ENCODE measurements around the gene CD22. TPM values are rescaled to one million over a fixed set of nuclear protein-coding genes. Genes with fewer than 3 reads are reported as not detected.

The CD22 gene
- total RNA-seq, 2 donors from 2014 or later, result 39.1 to 44.5 TPM

- Mint-ChIP-seq H3K9me3 (no peaks in the 10 kb centered on the region), H3K4me3 (no peak overlapping the region), H3K36me3 (ENCODE audit: insufficient read depth in 2 of 2) (no peaks in the 10 kb centered on the region), H3K27ac (no peak overlapping the region), H3K4me1 (ENCODE audit: low read depth) (no peaks in the 10 kb centered on the region), H3K27me3 (ENCODE audit: low read depth) (no peaks in the 10 kb centered on the region)
- ATAC-seq (replicated peaks in 1 of 2) (no peak), DNase-seq (no peak)
These were observed 29.3 kb upstream of the CD22 start for GRCh38 chr19:35299523-35300338.

- H3K27me3 Mint-ChIP-seq (ENCODE audit: low read depth), result no peaks in the 10 kb centered on the region
- no peaks in the 10 kb centered on the region for H3K4me1 Mint-ChIP-seq (ENCODE audit: low read depth)
- H3K4me3 Mint-ChIP-seq, result no peak overlapping the region
- no peaks in the 10 kb centered on the region for H3K9me3 Mint-ChIP-seq
- no peak overlapping the region for H3K27ac Mint-ChIP-seq
- no peaks in the 10 kb centered on the region for H3K36me3 Mint-ChIP-seq (ENCODE audit: insufficient read depth in 2 of 2)
- DNase-seq, result no peak
- no peak for ATAC-seq (replicated peaks in 1 of 2)
These were observed 28.7 kb upstream of the CD22 start for GRCh38 chr19:35300339-35300649.

- ATAC-seq (replicated peaks in 1 of 2) (no peak), DNase-seq (no peak)
- no peaks in the 10 kb centered on the region for H3K27me3 Mint-ChIP-seq (ENCODE audit: low read depth)
- no peaks in the 10 kb centered on the region for H3K9me3 Mint-ChIP-seq
- no peaks in the 10 kb centered on the region for H3K36me3 Mint-ChIP-seq (ENCODE audit: insufficient read depth in 2 of 2)
- H3K4me1 Mint-ChIP-seq (ENCODE audit: low read depth), result peaks cover 6% of the 10 kb centered on the region
- no peak overlapping the region for H3K27ac Mint-ChIP-seq
- no peak overlapping the region for H3K4me3 Mint-ChIP-seq
These were observed 27.0 kb upstream of the CD22 start for GRCh38 chr19:35301961-35302360.

GRCh38 chr19:35302446-35302845, 26.5 kb upstream of the CD22 start:
- H3K9me3 Mint-ChIP-seq, result no peaks in the 10 kb centered on the region
- no peak for DNase-seq
- H3K27ac Mint-ChIP-seq, result no peak overlapping the region
- no peaks in the 10 kb centered on the region for H3K27me3 Mint-ChIP-seq (ENCODE audit: low read depth)
- ATAC-seq (replicated peaks in 1 of 2), result no peak
- no peak overlapping the region for H3K4me3 Mint-ChIP-seq
- no peaks in the 10 kb centered on the region for H3K36me3 Mint-ChIP-seq (ENCODE audit: insufficient read depth in 2 of 2)
- H3K4me1 Mint-ChIP-seq (ENCODE audit: low read depth), result peaks cover 7% of the 10 kb centered on the region

GRCh38 chr19:35303357-35303915, 25.6 kb upstream of the CD22 start:
- Mint-ChIP-seq H3K9me3 (no peaks in the 10 kb centered on the region), H3K36me3 (ENCODE audit: insufficient read depth in 2 of 2) (no peaks in the 10 kb centered on the region), H3K4me1 (ENCODE audit: low read depth) (peaks cover 7% of the 10 kb centered on the region), H3K27me3 (ENCODE audit: low read depth) (no peaks in the 10 kb centered on the region), H3K27ac (no peak overlapping the region), H3K4me3 (no peak overlapping the region)
- DNase-seq (no peak), ATAC-seq (replicated peaks in 1 of 2) (no peak)

- no peak overlapping the region for H3K27ac Mint-ChIP-seq
- no peak for DNase-seq
- peaks cover 7% of the 10 kb centered on the region for H3K4me1 Mint-ChIP-seq (ENCODE audit: low read depth)
- H3K4me3 Mint-ChIP-seq, result no peak overlapping the region
- H3K27me3 Mint-ChIP-seq (ENCODE audit: low read depth), result no peaks in the 10 kb centered on the region
- H3K36me3 Mint-ChIP-seq (ENCODE audit: insufficient read depth in 2 of 2), result no peaks in the 10 kb centered on the region
- ATAC-seq (replicated peaks in 1 of 2), result no peak
- no peaks in the 10 kb centered on the region for H3K9me3 Mint-ChIP-seq
These were observed 25.0 kb upstream of the CD22 start for GRCh38 chr19:35304036-35304435.

GRCh38 chr19:35305181-35305580, 23.8 kb upstream of the CD22 start:
- H3K36me3 Mint-ChIP-seq (ENCODE audit: insufficient read depth in 2 of 2), result no peaks in the 10 kb centered on the region
- ATAC-seq (replicated peaks in 1 of 2) (no peak), DNase-seq (no peak)
- H3K4me3 Mint-ChIP-seq, result no peak overlapping the region
- H3K9me3 Mint-ChIP-seq, result no peaks in the 10 kb centered on the region
- peaks cover 7% of the 10 kb centered on the region for H3K4me1 Mint-ChIP-seq (ENCODE audit: low read depth)
- no peaks in the 10 kb centered on the region for H3K27me3 Mint-ChIP-seq (ENCODE audit: low read depth)
- no peak overlapping the region for H3K27ac Mint-ChIP-seq

- ATAC-seq (replicated peaks in 1 of 2) (no peak), DNase-seq (no peak)
- no peaks in the 10 kb centered on the region for H3K9me3 Mint-ChIP-seq
- no peaks in the 10 kb centered on the region for H3K36me3 Mint-ChIP-seq (ENCODE audit: insufficient read depth in 2 of 2)
- no peak overlapping the region for H3K4me3 Mint-ChIP-seq
- H3K27ac Mint-ChIP-seq, result no peak overlapping the region
- no peaks in the 10 kb centered on the region for H3K27me3 Mint-ChIP-seq (ENCODE audit: low read depth)
- peaks cover 7% of the 10 kb centered on the region for H3K4me1 Mint-ChIP-seq (ENCODE audit: low read depth)
These were observed 22.3 kb upstream of the CD22 start for GRCh38 chr19:35306473-35307246.

GRCh38 chr19:35307931-35308330, 21.1 kb upstream of the CD22 start:
- no peak overlapping the region for H3K27ac Mint-ChIP-seq
- no peaks in the 10 kb centered on the region for H3K9me3 Mint-ChIP-seq
- no peak for ATAC-seq (replicated peaks in 1 of 2)
- peaks cover 7% of the 10 kb centered on the region for H3K4me1 Mint-ChIP-seq (ENCODE audit: low read depth)
- no peak for DNase-seq
- H3K27me3 Mint-ChIP-seq (ENCODE audit: low read depth), result no peaks in the 10 kb centered on the region
- H3K4me3 Mint-ChIP-seq, result no peak overlapping the region
- H3K36me3 Mint-ChIP-seq (ENCODE audit: insufficient read depth in 2 of 2), result no peaks in the 10 kb centered on the region

GRCh38 chr19:35308910-35309309, 20.1 kb upstream of the CD22 start:
- no peak for ATAC-seq (replicated peaks in 1 of 2)
- peaks cover 7% of the 10 kb centered on the region for H3K4me1 Mint-ChIP-seq (ENCODE audit: low read depth)
- no peaks in the 10 kb centered on the region for H3K36me3 Mint-ChIP-seq (ENCODE audit: insufficient read depth in 2 of 2)
- H3K27ac Mint-ChIP-seq, result no peak overlapping the region
- no peaks in the 10 kb centered on the region for H3K9me3 Mint-ChIP-seq
- H3K4me3 Mint-ChIP-seq, result no peak overlapping the region
- H3K27me3 Mint-ChIP-seq (ENCODE audit: low read depth), result no peaks in the 10 kb centered on the region
- DNase-seq, result no peak

- ATAC-seq (replicated peaks in 1 of 2), result no peak
- no peaks in the 10 kb centered on the region for H3K9me3 Mint-ChIP-seq
These were observed 19.3 kb upstream of the CD22 start for GRCh38 chr19:35309481-35310279.

GRCh38 chr19:35310331-35310730, 18.7 kb upstream of the CD22 start:
- Mint-ChIP-seq H3K27me3 (ENCODE audit: low read depth) (no peaks in the 10 kb centered on the region), H3K9me3 (no peaks in the 10 kb centered on the region), H3K36me3 (ENCODE audit: insufficient read depth in 2 of 2) (no peaks in the 10 kb centered on the region), H3K27ac (no peak overlapping the region), H3K4me3 (no peak overlapping the region), H3K4me1 (ENCODE audit: low read depth) (peaks cover 7% of the 10 kb centered on the region)
- peak in 1 of 2 donors; percentile 62 for ATAC-seq (replicated peaks in 1 of 2)
- DNase-seq, result no peak

More at GRCh38 chr19:35309481-35310279, 19.3 kb upstream of the CD22 start:
- Mint-ChIP-seq H3K36me3 (ENCODE audit: insufficient read depth in 2 of 2) (no peaks in the 10 kb centered on the region), H3K4me1 (ENCODE audit: low read depth) (peaks cover 7% of the 10 kb centered on the region), H3K27me3 (ENCODE audit: low read depth) (no peaks in the 10 kb centered on the region), H3K4me3 (no peak overlapping the region), H3K27ac (no peak overlapping the region)
- no peak for DNase-seq

All from activated T-cell treated with anti-CD3 and anti-CD28 coated beads, Interleukin-2, amount 50 U/mL, for 72 hours (primary cell).